Neural crest cell (in vitro differentiated cells): ENCODE data around the gene SYNJ2. TPM values are rescaled to one million over a fixed set of nuclear protein-coding genes. Genes with fewer than 3 reads are reported as not detected.
A peak's percentile ranks its signal among the peaks of the same experiment; 100 is the strongest.

Experiments used
- DNase-seq: peaks from one replicate; pipeline ENCODE4 v3.0.0; 2021; ENCODE audit warnings: low read depth, mixed read lengths, low spot score
- H3K27ac Mint-ChIP-seq: one replicate; pipeline ENCODE4 v1.8.0; 2021; ENCODE audit warnings: mild to moderate bottlenecking, mixed read lengths; ENCODE audit not compliant: unreplicated experiment
- H3K27me3 Mint-ChIP-seq: 2 replicates; pipeline ENCODE4 v1.8.0; 2021; ENCODE audit warnings: low read depth, mild to moderate bottlenecking, mixed read lengths
- H3K36me3 Mint-ChIP-seq: 2 replicates; pipeline ENCODE4 v1.8.0; 2021; ENCODE audit warnings: low read depth, mild to moderate bottlenecking, mixed read lengths
- H3K4me1 Mint-ChIP-seq: 2 replicates; pipeline ENCODE4 v1.8.0; 2021; ENCODE audit warnings: mixed read lengths
- H3K4me3 Mint-ChIP-seq: one replicate; pipeline ENCODE4 v1.8.0; 2021; ENCODE audit warnings: mild to moderate bottlenecking, mixed read lengths
- H3K9me3 Mint-ChIP-seq: 2 replicates; pipeline ENCODE4 v1.8.0; 2021; ENCODE audit warnings: mixed read lengths
- CTCF ChIP-seq: fragments of 200-600 bp; sonication (generic); conservative IDR thresholded peaks from 2 replicates; pipeline ENCODE4 v1.5.0; 2021; ENCODE audit warnings: antibody characterized with exemption, mild to moderate bottlenecking
- total RNA-seq: library from RNA; stranded (reverse); gene quantifications from 2 replicates; pipeline ENCODE4 v1.2.1, GENCODE V29; 2021

The SYNJ2 gene
- total RNA-seq, 1 donor from 2014 or later: 2.9 TPM

GRCh38 chr6:158056355-158056754, 74.7 kb downstream of the SYNJ2 start:
- Mint-ChIP-seq H3K27me3 (peaks cover 8% of the 10 kb centered on the region), H3K36me3 (no peaks in the 10 kb centered on the region), H3K9me3 (peaks cover 3% of the 10 kb centered on the region), H3K4me1 (no peaks in the 10 kb centered on the region), H3K4me3 (no peak overlapping the region), H3K27ac (peak overlapping the region; percentile 35)
- DNase-seq: no peak
- TF ChIP-seq CTCF: no peak

GRCh38 chr6:158056804-158057203, 75.1 kb downstream of the SYNJ2 start:
- no peak for TF ChIP-seq CTCF
- no peak for DNase-seq
- Mint-ChIP-seq H3K4me1 (no peaks in the 10 kb centered on the region), H3K27me3 (peaks cover 8% of the 10 kb centered on the region), H3K9me3 (peaks cover 3% of the 10 kb centered on the region), H3K36me3 (no peaks in the 10 kb centered on the region), H3K4me3 (no peak overlapping the region), H3K27ac (no peak overlapping the region)

GRCh38 chr6:158057213-158057987, 75.7 kb downstream of the SYNJ2 start:
- Mint-ChIP-seq H3K27ac (no peak overlapping the region), H3K4me1 (no peaks in the 10 kb centered on the region), H3K36me3 (no peaks in the 10 kb centered on the region), H3K4me3 (no peak overlapping the region), H3K9me3 (peaks cover 3% of the 10 kb centered on the region), H3K27me3 (peaks cover 5% of the 10 kb centered on the region)
- no peak for TF ChIP-seq CTCF
- no peak for DNase-seq

- H3K36me3 Mint-ChIP-seq: no peaks in the 10 kb centered on the region
Observed at GRCh38 chr6:158058171-158058651, 76.5 kb downstream of the SYNJ2 start.

GRCh38 chr6:158059108-158059507, 77.4 kb downstream of the SYNJ2 start:
- H3K4me1 Mint-ChIP-seq: no peaks in the 10 kb centered on the region
- H3K27me3 Mint-ChIP-seq: peaks cover under 1% of the 10 kb centered on the region
- no peak overlapping the region for H3K27ac Mint-ChIP-seq
- H3K36me3 Mint-ChIP-seq: no peaks in the 10 kb centered on the region
- H3K9me3 Mint-ChIP-seq: peaks cover 1% of the 10 kb centered on the region
- TF ChIP-seq CTCF: no peak
- H3K4me3 Mint-ChIP-seq: no peak overlapping the region
- DNase-seq: no peak

More at GRCh38 chr6:158058171-158058651, 76.5 kb downstream of the SYNJ2 start:
- Mint-ChIP-seq H3K27ac (no peak overlapping the region), H3K4me3 (no peak overlapping the region), H3K9me3 (peaks cover 3% of the 10 kb centered on the region), H3K27me3 (peaks cover 4% of the 10 kb centered on the region), H3K4me1 (no peaks in the 10 kb centered on the region)
- TF ChIP-seq CTCF: no peak
- no peak for DNase-seq
